EH (cell line): ENCODE data around the gene RGMA.
"Not testable (repeated sequence)": the region's sequence is repeated elsewhere in the genome, so short reads cannot be mapped to it uniquely, and the experiment has no call there.

Experiments used
- DNase-seq: peaks from one replicate; pipeline ENCODE4 v3.0.0-alpha.2; 2015; ENCODE audit warnings: low read depth

The RGMA gene

GRCh38 chr15:93066834-93067648 is 22.0 kb downstream of the RGMA start:
- peak; percentile 31 for DNase-seq

GRCh38 chr15:93066224-93066681 is 22.8 kb downstream of the RGMA start:
- DNase-seq: no peak

- no peak for DNase-seq
These were observed 23.4 kb downstream of the RGMA start for GRCh38 chr15:93065641-93066045.

GRCh38 chr15:93063796-93064690 is 25.0 kb downstream of the RGMA start:
- no peak for DNase-seq

GRCh38 chr15:93063262-93063671 is 25.7 kb downstream of the RGMA start:
- DNase-seq: no peak

- not testable (repeated sequence) for DNase-seq
These were observed 26.3 kb downstream of the RGMA start for GRCh38 chr15:93062628-93063261.

- no peak for DNase-seq
These were observed 28.4 kb downstream of the RGMA start for GRCh38 chr15:93060336-93061248.

GRCh38 chr15:93059442-93059841 is 29.6 kb downstream of the RGMA start:
- DNase-seq: no peak

- DNase-seq: no peak
These were observed 30.0 kb downstream of the RGMA start for GRCh38 chr15:93058904-93059427.

GRCh38 chr15:93058128-93058527 is 30.9 kb downstream of the RGMA start:
- DNase-seq: no peak

- DNase-seq: no peak
These were observed 31.4 kb downstream of the RGMA start for GRCh38 chr15:93057618-93058017.

GRCh38 chr15:93056836-93057235 is 32.2 kb downstream of the RGMA start:
- DNase-seq: no peak

- no peak for DNase-seq
These were observed 33.8 kb downstream of the RGMA start for GRCh38 chr15:93055211-93055610.

GRCh38 chr15:93052090-93052879 is 36.7 kb downstream of the RGMA start:
- DNase-seq: no peak

GRCh38 chr15:93051236-93052089 is 37.5 kb downstream of the RGMA start:
- no peak for DNase-seq

- no peak for DNase-seq
These were observed 38.4 kb downstream of the RGMA start for GRCh38 chr15:93050648-93051047.

- no peak for DNase-seq
These were observed 39.0 kb downstream of the RGMA start for GRCh38 chr15:93049914-93050578.

GRCh38 chr15:93049233-93049632 is 39.8 kb downstream of the RGMA start:
- DNase-seq: no peak

- no peak for DNase-seq
These were observed 40.3 kb downstream of the RGMA start for GRCh38 chr15:93048759-93049161.
